ENCODE data around the gene SLC5A10.
"Not testable (repeated sequence)": the region's sequence is repeated elsewhere in the genome, so short reads cannot be mapped to it uniquely, and the experiment has no call there.

Gene SLC5A10

GRCh38 chr17:19024101-19025078 is 72.4 kb downstream of the SLC5A10 start:
- H3K4me3 ChIP-seq (ENCODE audit: low read length) = no peak overlapping the region
- DNase-seq (ENCODE audit: low read depth, low spot score) = peak; percentile 26

- not testable (repeated sequence) for H3K4me3 ChIP-seq (ENCODE audit: low read length); DNase-seq (ENCODE audit: low read depth, low spot score)
Observed at GRCh38 chr17:19028671-19029070, 76.7 kb downstream of the SLC5A10 start.

GRCh38 chr17:19029740-19030139 is 77.8 kb downstream of the SLC5A10 start:
- DNase-seq (ENCODE audit: low read depth, low spot score); H3K4me3 ChIP-seq (ENCODE audit: low read length): not testable (repeated sequence)

- DNase-seq (ENCODE audit: low read depth, low spot score); H3K4me3 ChIP-seq (ENCODE audit: low read length): not testable (repeated sequence)
Observed at GRCh38 chr17:19030771-19031449, 78.9 kb downstream of the SLC5A10 start.

GRCh38 chr17:19031729-19032128 is 79.8 kb downstream of the SLC5A10 start:
- not testable (repeated sequence) for DNase-seq (ENCODE audit: low read depth, low spot score)

GRCh38 chr17:19032377-19032988 is 80.5 kb downstream of the SLC5A10 start:
- not testable (repeated sequence) for DNase-seq (ENCODE audit: low read depth, low spot score); H3K4me3 ChIP-seq (ENCODE audit: low read length)

More at GRCh38 chr17:19031729-19032128, 79.8 kb downstream of the SLC5A10 start:
- not testable (repeated sequence) for H3K4me3 ChIP-seq (ENCODE audit: low read length)

GRCh38 chr17:19036186-19036585 is 84.2 kb downstream of the SLC5A10 start:
- H3K4me3 ChIP-seq (ENCODE audit: low read length); DNase-seq (ENCODE audit: low read depth, low spot score): not testable (repeated sequence)

- not testable (repeated sequence) for H3K4me3 ChIP-seq (ENCODE audit: low read length); DNase-seq (ENCODE audit: low read depth, low spot score)
Observed at GRCh38 chr17:19037547-19037946, 85.6 kb downstream of the SLC5A10 start.

- not testable (repeated sequence) for DNase-seq (ENCODE audit: low read depth, low spot score); H3K4me3 ChIP-seq (ENCODE audit: low read length)
Observed at GRCh38 chr17:19038007-19038406, 86.0 kb downstream of the SLC5A10 start.

- DNase-seq (ENCODE audit: low read depth, low spot score); H3K4me3 ChIP-seq (ENCODE audit: low read length): not testable (repeated sequence)
Observed at GRCh38 chr17:19038730-19039129, 86.8 kb downstream of the SLC5A10 start.

GRCh38 chr17:19040350-19040749 is 88.4 kb downstream of the SLC5A10 start:
- H3K4me3 ChIP-seq (ENCODE audit: low read length); DNase-seq (ENCODE audit: low read depth, low spot score): not testable (repeated sequence)

GRCh38 chr17:19041871-19042270 is 89.9 kb downstream of the SLC5A10 start:
- not testable (repeated sequence) for H3K4me3 ChIP-seq (ENCODE audit: low read length); DNase-seq (ENCODE audit: low read depth, low spot score)

- DNase-seq (ENCODE audit: low read depth, low spot score); H3K4me3 ChIP-seq (ENCODE audit: low read length): not testable (repeated sequence)
Observed at GRCh38 chr17:19042369-19042768, 90.4 kb downstream of the SLC5A10 start.

GRCh38 chr17:19043032-19043431 is 91.1 kb downstream of the SLC5A10 start:
- not testable (repeated sequence) for DNase-seq (ENCODE audit: low read depth, low spot score); H3K4me3 ChIP-seq (ENCODE audit: low read length)

- H3K4me3 ChIP-seq (ENCODE audit: low read length); DNase-seq (ENCODE audit: low read depth, low spot score): not testable (repeated sequence)
Observed at GRCh38 chr17:19044643-19045042, 92.7 kb downstream of the SLC5A10 start.

- not testable (repeated sequence) for DNase-seq (ENCODE audit: low read depth, low spot score); H3K4me3 ChIP-seq (ENCODE audit: low read length)
Observed at GRCh38 chr17:19046782-19047375, 94.9 kb downstream of the SLC5A10 start, which contains the start of gene GRAP. Gene GRAP, minus strand, starts transcription at chr17:19046957. Its CDS starts 31 bp downstream, at chr17:19046926.

GRCh38 chr17:19047510-19047909 is 95.5 kb downstream of the SLC5A10 start:
- DNase-seq (ENCODE audit: low read depth, low spot score); H3K4me3 ChIP-seq (ENCODE audit: low read length): not testable (repeated sequence)

- not testable (repeated sequence) for DNase-seq (ENCODE audit: low read depth, low spot score); H3K4me3 ChIP-seq (ENCODE audit: low read length)
Observed at GRCh38 chr17:19048826-19049225, 96.9 kb downstream of the SLC5A10 start.

- H3K4me3 ChIP-seq (ENCODE audit: low read length); DNase-seq (ENCODE audit: low read depth, low spot score): not testable (repeated sequence)
Observed at GRCh38 chr17:19055447-19055846, 103.5 kb downstream of the SLC5A10 start.
